Measurements from ENCODE around the gene TRIM24.

GRCh38 chr7:138569418-138569817, 109.4 kb downstream of the TRIM24 start:
- TF ChIP-seq FOXP4 (CRISPR knock-in tag; IDR thresholded peaks at IDR 0.05) (no peak), E2F1 (CRISPR knock-in tag; IDR thresholded peaks at IDR 0.05) (no peak), USF2 (CRISPR knock-in tag; IDR thresholded peaks at IDR 0.05) (no peak)
- TF ChIP-seq, protein P1, sequence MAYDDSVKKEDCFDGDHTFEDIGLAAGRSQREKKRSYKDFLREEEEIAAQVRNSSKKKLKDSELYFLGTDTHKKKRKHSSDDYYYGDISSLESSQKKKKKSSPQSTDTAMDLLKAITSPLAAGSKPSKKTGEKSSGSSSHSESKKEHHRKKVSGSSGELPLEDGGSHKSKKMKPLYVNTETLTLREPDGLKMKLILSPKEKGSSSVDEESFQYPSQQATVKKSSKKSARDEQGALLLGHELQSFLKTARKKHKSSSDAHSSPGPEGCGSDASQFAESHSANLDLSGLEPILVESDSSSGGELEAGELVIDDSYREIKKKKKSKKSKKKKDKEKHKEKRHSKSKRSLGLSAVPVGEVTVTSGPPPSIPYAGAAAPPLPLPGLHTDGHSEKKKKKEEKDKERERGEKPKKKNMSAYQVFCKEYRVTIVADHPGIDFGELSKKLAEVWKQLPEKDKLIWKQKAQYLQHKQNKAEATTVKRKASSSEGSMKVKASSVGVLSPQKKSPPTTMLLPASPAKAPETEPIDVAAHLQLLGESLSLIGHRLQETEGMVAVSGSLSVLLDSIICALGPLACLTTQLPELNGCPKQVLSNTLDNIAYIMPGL (CRISPR knock-in tag; IDR thresholded peaks at IDR 0.05) = no peak

Data from WTC11 (cell line).